ENCODE results near the gene RAB11FIP2. TPM values are rescaled to one million over a fixed set of nuclear protein-coding genes. Genes with fewer than 3 reads are reported as not detected.

The RAB11FIP2 gene
- total and polyA plus RNA-seq, 2 of the 8 experiments (the other 6 are each of a cell fraction or from before 2014, with no cell fraction given): 3.1 to 12.7 TPM

DNA sequence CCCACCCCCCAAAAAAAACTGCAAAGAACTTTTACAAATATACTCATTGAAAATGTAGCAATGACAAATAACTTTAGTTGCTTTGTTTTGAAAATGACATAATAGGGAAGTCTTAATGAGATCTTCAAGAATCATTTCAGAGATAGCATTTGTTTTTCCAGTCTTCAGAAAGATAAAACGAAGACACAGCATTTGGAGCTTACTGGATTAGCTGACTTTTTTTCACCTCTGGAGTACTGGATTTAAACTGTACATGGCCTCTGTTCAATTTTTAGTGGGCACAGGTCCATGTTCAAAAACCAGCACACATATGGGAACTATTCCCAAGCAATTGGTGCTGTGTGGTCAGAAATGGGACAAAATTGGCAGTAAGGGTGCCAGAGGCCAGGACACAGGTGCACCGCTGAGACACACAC, 3.9 kb downstream of the RAB11FIP2 start (continued):
- TF ChIP-seq, protein P1, sequence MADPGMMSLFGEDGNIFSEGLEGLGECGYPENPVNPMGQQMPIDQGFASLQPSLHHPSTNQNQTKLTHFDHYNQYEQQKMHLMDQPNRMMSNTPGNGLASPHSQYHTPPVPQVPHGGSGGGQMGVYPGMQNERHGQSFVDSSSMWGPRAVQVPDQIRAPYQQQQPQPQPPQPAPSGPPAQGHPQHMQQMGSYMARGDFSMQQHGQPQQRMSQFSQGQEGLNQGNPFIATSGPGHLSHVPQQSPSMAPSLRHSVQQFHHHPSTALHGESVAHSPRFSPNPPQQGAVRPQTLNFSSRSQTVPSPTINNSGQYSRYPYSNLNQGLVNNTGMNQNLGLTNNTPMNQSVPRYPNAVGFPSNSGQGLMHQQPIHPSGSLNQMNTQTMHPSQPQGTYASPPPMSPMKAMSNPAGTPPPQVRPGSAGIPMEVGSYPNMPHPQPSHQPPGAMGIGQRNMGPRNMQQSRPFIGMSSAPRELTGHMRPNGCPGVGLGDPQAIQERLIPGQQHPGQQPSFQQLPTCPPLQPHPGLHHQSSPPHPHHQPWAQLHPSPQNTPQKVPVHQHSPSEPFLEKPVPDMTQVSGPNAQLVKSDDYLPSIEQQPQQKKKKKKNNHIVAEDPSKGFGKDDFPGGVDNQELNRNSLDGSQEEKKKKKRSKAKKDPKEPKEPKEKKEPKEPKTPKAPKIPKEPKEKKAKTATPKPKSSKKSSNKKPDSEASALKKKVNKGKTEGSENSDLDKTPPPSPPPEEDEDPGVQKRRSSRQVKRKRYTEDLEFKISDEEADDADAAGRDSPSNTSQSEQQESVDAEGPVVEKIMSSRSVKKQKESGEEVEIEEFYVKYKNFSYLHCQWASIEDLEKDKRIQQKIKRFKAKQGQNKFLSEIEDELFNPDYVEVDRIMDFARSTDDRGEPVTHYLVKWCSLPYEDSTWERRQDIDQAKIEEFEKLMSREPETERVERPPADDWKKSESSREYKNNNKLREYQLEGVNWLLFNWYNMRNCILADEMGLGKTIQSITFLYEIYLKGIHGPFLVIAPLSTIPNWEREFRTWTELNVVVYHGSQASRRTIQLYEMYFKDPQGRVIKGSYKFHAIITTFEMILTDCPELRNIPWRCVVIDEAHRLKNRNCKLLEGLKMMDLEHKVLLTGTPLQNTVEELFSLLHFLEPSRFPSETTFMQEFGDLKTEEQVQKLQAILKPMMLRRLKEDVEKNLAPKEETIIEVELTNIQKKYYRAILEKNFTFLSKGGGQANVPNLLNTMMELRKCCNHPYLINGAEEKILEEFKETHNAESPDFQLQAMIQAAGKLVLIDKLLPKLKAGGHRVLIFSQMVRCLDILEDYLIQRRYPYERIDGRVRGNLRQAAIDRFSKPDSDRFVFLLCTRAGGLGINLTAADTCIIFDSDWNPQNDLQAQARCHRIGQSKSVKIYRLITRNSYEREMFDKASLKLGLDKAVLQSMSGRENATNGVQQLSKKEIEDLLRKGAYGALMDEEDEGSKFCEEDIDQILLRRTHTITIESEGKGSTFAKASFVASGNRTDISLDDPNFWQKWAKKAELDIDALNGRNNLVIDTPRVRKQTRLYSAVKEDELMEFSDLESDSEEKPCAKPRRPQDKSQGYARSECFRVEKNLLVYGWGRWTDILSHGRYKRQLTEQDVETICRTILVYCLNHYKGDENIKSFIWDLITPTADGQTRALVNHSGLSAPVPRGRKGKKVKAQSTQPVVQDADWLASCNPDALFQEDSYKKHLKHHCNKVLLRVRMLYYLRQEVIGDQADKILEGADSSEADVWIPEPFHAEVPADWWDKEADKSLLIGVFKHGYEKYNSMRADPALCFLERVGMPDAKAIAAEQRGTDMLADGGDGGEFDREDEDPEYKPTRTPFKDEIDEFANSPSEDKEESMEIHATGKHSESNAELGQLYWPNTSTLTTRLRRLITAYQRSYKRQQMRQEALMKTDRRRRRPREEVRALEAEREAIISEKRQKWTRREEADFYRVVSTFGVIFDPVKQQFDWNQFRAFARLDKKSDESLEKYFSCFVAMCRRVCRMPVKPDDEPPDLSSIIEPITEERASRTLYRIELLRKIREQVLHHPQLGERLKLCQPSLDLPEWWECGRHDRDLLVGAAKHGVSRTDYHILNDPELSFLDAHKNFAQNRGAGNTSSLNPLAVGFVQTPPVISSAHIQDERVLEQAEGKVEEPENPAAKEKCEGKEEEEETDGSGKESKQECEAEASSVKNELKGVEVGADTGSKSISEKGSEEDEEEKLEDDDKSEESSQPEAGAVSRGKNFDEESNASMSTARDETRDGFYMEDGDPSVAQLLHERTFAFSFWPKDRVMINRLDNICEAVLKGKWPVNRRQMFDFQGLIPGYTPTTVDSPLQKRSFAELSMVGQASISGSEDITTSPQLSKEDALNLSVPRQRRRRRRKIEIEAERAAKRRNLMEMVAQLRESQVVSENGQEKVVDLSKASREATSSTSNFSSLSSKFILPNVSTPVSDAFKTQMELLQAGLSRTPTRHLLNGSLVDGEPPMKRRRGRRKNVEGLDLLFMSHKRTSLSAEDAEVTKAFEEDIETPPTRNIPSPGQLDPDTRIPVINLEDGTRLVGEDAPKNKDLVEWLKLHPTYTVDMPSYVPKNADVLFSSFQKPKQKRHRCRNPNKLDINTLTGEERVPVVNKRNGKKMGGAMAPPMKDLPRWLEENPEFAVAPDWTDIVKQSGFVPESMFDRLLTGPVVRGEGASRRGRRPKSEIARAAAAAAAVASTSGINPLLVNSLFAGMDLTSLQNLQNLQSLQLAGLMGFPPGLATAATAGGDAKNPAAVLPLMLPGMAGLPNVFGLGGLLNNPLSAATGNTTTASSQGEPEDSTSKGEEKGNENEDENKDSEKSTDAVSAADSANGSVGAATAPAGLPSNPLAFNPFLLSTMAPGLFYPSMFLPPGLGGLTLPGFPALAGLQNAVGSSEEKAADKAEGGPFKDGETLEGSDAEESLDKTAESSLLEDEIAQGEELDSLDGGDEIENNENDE (IDR thresholded peaks at IDR 0.05; ENCODE audit: insufficient replicate concordance, low read length): no peak
- no peak for TF ChIP-seq BCL11A (IDR thresholded peaks at IDR 0.05; ENCODE audit: low read depth in 2 of 2, low read length in 2 of 2)
- no peak for TF ChIP-seq TAF1 (IDR thresholded peaks at IDR 0.05; ENCODE audit: low read depth, low read length)
- TF ChIP-seq KDM5A (IDR thresholded peaks at IDR 0.05; ENCODE audit: low read length): no peak
- TF ChIP-seq CBX8 (IDR thresholded peaks at IDR 0.05; ENCODE audit: borderline replicate concordance, low read depth, low read length): no peak
- TF ChIP-seq BRCA1 (IDR thresholded peaks at IDR 0.05; ENCODE audit: low read depth, low read length): no peak
- TF ChIP-seq HDAC6 (IDR thresholded peaks at IDR 0.05; ENCODE audit: low read depth, low read length): no peak
